ENCODE data around the gene GLRX3. TPM values are rescaled to one million over a fixed set of nuclear protein-coding genes. Genes with fewer than 3 reads are reported as not detected.

Gene GLRX3
- total and polyA plus RNA-seq, 7 donors = 53.9 to 249 (median 76.9) TPM

DNA sequence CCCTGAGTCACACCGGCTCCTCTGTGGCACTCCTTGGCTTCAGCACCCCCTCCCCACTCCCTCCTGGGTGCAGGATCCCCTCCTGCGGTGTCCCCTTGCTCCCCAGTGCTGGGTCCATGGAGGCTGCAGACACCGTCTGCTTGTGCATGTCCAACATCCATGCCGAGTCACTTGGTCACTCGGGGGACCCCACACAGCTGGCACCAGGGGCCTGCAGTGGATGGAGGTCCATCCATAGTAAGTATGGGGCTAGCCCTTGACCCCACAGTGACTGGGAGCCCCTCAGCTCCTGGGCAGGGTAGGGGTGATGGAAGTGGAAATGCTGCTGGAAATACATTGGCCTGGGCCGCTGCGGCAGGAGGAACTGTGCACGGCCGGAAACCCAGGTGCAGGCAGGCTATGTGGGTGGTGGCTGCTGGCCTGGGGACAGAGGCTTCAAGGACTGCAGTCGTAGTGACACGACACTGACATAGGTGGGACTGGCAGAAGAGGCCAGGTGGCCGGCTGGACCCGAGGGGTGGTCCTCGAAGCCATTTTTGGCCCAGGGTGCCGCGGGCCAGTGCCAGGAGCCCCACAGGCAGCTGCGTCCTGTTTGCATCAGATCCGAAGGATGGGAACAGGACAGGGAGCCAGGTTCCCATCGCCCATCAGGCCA is 58.9 kb downstream of the GLRX3 start:
- Histone ChIP-seq H3K27ac (no peak overlapping the region), H3K36me3 (ENCODE audit: insufficient read depth in 1 of 2, low read depth in 1 of 2) (peaks cover 0 to 9% of the 10 kb centered on the region in 2 donors), H3K27me3 (ENCODE audit: insufficient read depth in 3 of 3, low read length in 2 of 3) (no peaks in the 10 kb centered on the region), H3K4me1 (no peaks in the 10 kb centered on the region), H3K9me3 (no peaks in the 10 kb centered on the region), H3K4me3 (no peak overlapping the region)
- no peak for ATAC-seq
- peak in 1 of 2 donors; percentile 34 for DNase-seq
- 65 to 70% (median 70%) methylated on average over 19 of the region's 19 CpGs for WGBS, 3 donors
- TF ChIP-seq CTCF (IDR thresholded peaks at IDR 0.05) = no peak
- intact Hi-C loops (cut with DNase I) = loop anchor here in 1 of 2 donors (5.0 kb wide), 1 partner anchor 1592 kb away; no protein-coding TSS in a partner anchor

- no peak for TF ChIP-seq CTCF (IDR thresholded peaks at IDR 0.05)
- no peaks in the 10 kb centered on the region for H3K4me1 ChIP-seq
- ATAC-seq = no peak
- peaks cover 0 to 9% of the 10 kb centered on the region in 2 donors for H3K36me3 ChIP-seq (ENCODE audit: insufficient read depth in 1 of 2, low read depth in 1 of 2)
- no peaks in the 10 kb centered on the region for H3K9me3 ChIP-seq
- no peak overlapping the region for H3K4me3 ChIP-seq
- 74 to 76% (median 75%) methylated on average over 10 of the region's 10 CpGs for WGBS, 3 donors
- H3K27ac ChIP-seq = no peak overlapping the region
- no peaks in the 10 kb centered on the region for H3K27me3 ChIP-seq (ENCODE audit: insufficient read depth in 3 of 3, low read length in 2 of 3)
- peak in 1 of 2 donors; percentile 36 for DNase-seq
- intact Hi-C loops (cut with DNase I) = no loop called here
Observed at GRCh38 chr10:130195746-130196294, 59.6 kb downstream of the GLRX3 start.

GRCh38 chr10:130196511-130197487 is 60.6 kb downstream of the GLRX3 start:
- Histone ChIP-seq H3K36me3 (ENCODE audit: insufficient read depth in 1 of 2, low read depth in 1 of 2) (peaks cover 0 to 9% of the 10 kb centered on the region in 2 donors), H3K4me1 (no peaks in the 10 kb centered on the region), H3K4me3 (no peak overlapping the region), H3K27ac (no peak overlapping the region), H3K9me3 (no peaks in the 10 kb centered on the region), H3K27me3 (ENCODE audit: insufficient read depth in 3 of 3, low read length in 2 of 3) (no peaks in the 10 kb centered on the region)
- DNase-seq (peak in 1 of 2 donors; percentile 39), ATAC-seq (no peak)
- TF ChIP-seq CTCF (IDR thresholded peaks at IDR 0.05) = no peak
- 89 to 90% (median 89%) methylated on average over 15 of the region's 15 CpGs for WGBS, 3 donors
- intact Hi-C loops (cut with DNase I) = no loop called here

GRCh38 chr10:130198651-130199050 is 62.5 kb downstream of the GLRX3 start:
- TF ChIP-seq CTCF (IDR thresholded peaks at IDR 0.05) = no peak
- peaks cover 0 to 9% of the 10 kb centered on the region in 2 donors for H3K36me3 ChIP-seq (ENCODE audit: insufficient read depth in 1 of 2, low read depth in 1 of 2)
- no peak overlapping the region for H3K27ac ChIP-seq
- H3K27me3 ChIP-seq (ENCODE audit: insufficient read depth in 3 of 3, low read length in 2 of 3) = no peaks in the 10 kb centered on the region
- WGBS, 3 donors = 72 to 75% (median 73%) methylated on average over 6 of the region's 6 CpGs
- H3K9me3 ChIP-seq = no peaks in the 10 kb centered on the region
- H3K4me3 ChIP-seq = no peak overlapping the region
- H3K4me1 ChIP-seq = no peaks in the 10 kb centered on the region
- intact Hi-C loops (cut with DNase I) = no loop called here
- no peak for DNase-seq
- ATAC-seq = no peak
